Astrocyte (in vitro differentiated cells and primary cell): Measurements from ENCODE around the gene SLC35B2. TPM values are rescaled to one million over a fixed set of nuclear protein-coding genes. Genes with fewer than 3 reads are reported as not detected.

Experiments used
- DNase-seq: peaks from one replicate; pipeline ENCODE4 v3.0.0-alpha.2; 2010; ENCODE audit warnings: low read depth
- FAIRE-seq: peaks from 2 replicates; lab custom pipeline; 2011; peaks lifted over from hg19 to GRCh38; lab: Jason Lieb, UNC
- H2AFZ ChIP-seq: 2 replicates; pipeline ENCODE4 v1.6.0; 2012; ENCODE audit warnings: low read depth, low read length, inconsistent platforms
- H3K27ac ChIP-seq: 2 replicates; pipeline ENCODE4 v1.5.1; 2011; ENCODE audit warnings: low read depth, low read length, inconsistent platforms
- H3K27me3 ChIP-seq: 2 replicates; pipeline ENCODE4 v1.6.0; 2011; ENCODE audit warnings: low read length, inconsistent platforms; ENCODE audit not compliant: insufficient read depth
- H3K36me3 ChIP-seq: 2 replicates; pipeline ENCODE4 v1.5.1; 2011; ENCODE audit warnings: low read length, inconsistent platforms; ENCODE audit not compliant: insufficient read depth
- H3K4me1 ChIP-seq: 2 replicates; pipeline ENCODE4 v1.5.1; 2011; ENCODE audit warnings: low read length, inconsistent platforms; ENCODE audit not compliant: insufficient read depth
- H3K4me2 ChIP-seq: 2 replicates; pipeline ENCODE4 v1.6.0; 2012; ENCODE audit warnings: low read length, inconsistent platforms
- H3K4me3 ChIP-seq: 2 replicates; pipeline ENCODE4 v1.5.1; 2011; ENCODE audit warnings: low read depth, mild to moderate bottlenecking, low read length, inconsistent platforms; ENCODE audit not compliant: insufficient read depth
- H3K79me2 ChIP-seq: 2 replicates; pipeline ENCODE4 v1.6.0; 2012; ENCODE audit warnings: mild to moderate bottlenecking, low read length, inconsistent platforms; ENCODE audit not compliant: insufficient read depth
- H3K9ac ChIP-seq: 2 replicates; pipeline ENCODE4 v1.6.0; 2012; ENCODE audit warnings: mild to moderate bottlenecking, low read length, inconsistent platforms
- H3K9me3 ChIP-seq: 2 replicates; pipeline ENCODE4 v1.5.1; 2012; ENCODE audit warnings: low read depth, mild to moderate bottlenecking, low read length, inconsistent platforms; ENCODE audit not compliant: insufficient read depth
- H4K20me1 ChIP-seq: 2 replicates; pipeline ENCODE4 v1.6.0; 2012; ENCODE audit warnings: low read length, inconsistent platforms; ENCODE audit not compliant: insufficient read depth
- H3K27ac Mint-ChIP-seq: one replicate; pipeline ENCODE4 v1.8.0; 2021; ENCODE audit warnings: mild to moderate bottlenecking, mixed read lengths; ENCODE audit not compliant: unreplicated experiment
- H3K27me3 Mint-ChIP-seq: one replicate; pipeline ENCODE4 v1.8.0; 2021; ENCODE audit warnings: low read depth, mixed read lengths; ENCODE audit not compliant: unreplicated experiment
- H3K36me3 Mint-ChIP-seq: one replicate; pipeline ENCODE4 v1.8.0; 2021; ENCODE audit warnings: low read depth, mixed read lengths; ENCODE audit not compliant: unreplicated experiment
- H3K4me1 Mint-ChIP-seq: one replicate; pipeline ENCODE4 v1.8.0; 2021; ENCODE audit warnings: low read depth, mixed read lengths; ENCODE audit not compliant: unreplicated experiment
- H3K4me3 Mint-ChIP-seq: one replicate; pipeline ENCODE4 v1.8.0; 2021; ENCODE audit warnings: mild to moderate bottlenecking, moderate library complexity, mixed read lengths; ENCODE audit not compliant: unreplicated experiment
- H3K9me3 Mint-ChIP-seq: one replicate; pipeline ENCODE4 v1.8.0; 2021; ENCODE audit warnings: mild to moderate bottlenecking, mixed read lengths; ENCODE audit not compliant: unreplicated experiment
- CTCF ChIP-seq: IDR thresholded peaks from 2 replicates; pipeline ENCODE4 v1.5.1; 2011; ENCODE audit warnings: low read depth, mild to moderate bottlenecking, inconsistent platforms, low read length, moderate library complexity; ENCODE audit not compliant: insufficient read depth
- EZH2 ChIP-seq: IDR thresholded peaks from 2 replicates; pipeline ENCODE4 v1.6.1; 2012; ENCODE audit warnings: mild to moderate bottlenecking, low read length, inconsistent platforms; ENCODE audit not compliant: insufficient read depth
- total RNA-seq: library from RNA; stranded (reverse); gene quantifications from 2 replicates; pipeline ENCODE4 v1.2.1, GENCODE V29; 2021

The SLC35B2 gene
- total RNA-seq, 1 donor from 2014 or later = 61.8 TPM

GRCh38 chr6:44224029-44224964, 33.0 kb downstream of the SLC35B2 start:
- H3K27me3 Mint-ChIP-seq = peaks cover 3% of the 10 kb centered on the region
- H3K4me1 Mint-ChIP-seq = peaks cover 13% of the 10 kb centered on the region
- peaks cover 16% of the 10 kb centered on the region for H4K20me1 ChIP-seq
- H3K4me2 ChIP-seq = peak overlapping the region; percentile 82
- peak overlapping the region; percentile 85 for H3K4me3 Mint-ChIP-seq
- H3K9ac ChIP-seq = peak overlapping the region; percentile 25
- no peaks in the 10 kb centered on the region for H3K9me3 ChIP-seq
- H3K36me3 ChIP-seq = no peaks in the 10 kb centered on the region
- H3K4me3 ChIP-seq = peak overlapping the region; percentile 50
- TF ChIP-seq CTCF = no peak
- H3K4me1 ChIP-seq = peaks cover 27% of the 10 kb centered on the region
- H2AFZ ChIP-seq = peak overlapping the region; percentile 79
- no peak overlapping the region for H3K27ac ChIP-seq
- DNase-seq (no peak), FAIRE-seq (no peak)
- H3K27me3 ChIP-seq = no peaks in the 10 kb centered on the region
- peaks cover 2% of the 10 kb centered on the region for H3K36me3 Mint-ChIP-seq
- no peaks in the 10 kb centered on the region for H3K9me3 Mint-ChIP-seq
- no peak overlapping the region for H3K27ac Mint-ChIP-seq
- no peaks in the 10 kb centered on the region for H3K79me2 ChIP-seq

- Histone ChIP-seq H3K79me2 (no peaks in the 10 kb centered on the region), H3K27me3 (no peaks in the 10 kb centered on the region), H3K9me3 (no peaks in the 10 kb centered on the region), H2AFZ (peak within 1 kb of the TSS; percentile 79), H3K4me1 (peaks cover 30% of the 10 kb centered on the region), H3K4me2 (peak within 1 kb of the TSS; percentile 82), H3K9ac (peak within 1 kb of the TSS; percentile 43), H3K36me3 (no peaks in the 10 kb centered on the region), H3K4me3 (peak within 1 kb of the TSS; percentile 57), H3K27ac (no peak within 1 kb of the TSS), H4K20me1 (peaks cover 16% of the 10 kb centered on the region)
- Mint-ChIP-seq H3K36me3 (no peaks in the 10 kb centered on the region), H3K27ac (no peak within 1 kb of the TSS), H3K4me1 (peaks cover 13% of the 10 kb centered on the region), H3K9me3 (no peaks in the 10 kb centered on the region), H3K4me3 (peak within 1 kb of the TSS; percentile 85), H3K27me3 (peaks cover 4% of the 10 kb centered on the region)
- DNase-seq = no peak
- no peak for FAIRE-seq
- TF ChIP-seq EZH2 (no peak), CTCF (no peak)
Measured at GRCh38 chr6:44223319-44224028, 33.9 kb downstream of the SLC35B2 start, which contains the start of gene SLC29A1. Gene SLC29A1, plus strand, starts transcription at chr6:44223595. Its CDS starts 3,719 bp downstream, at chr6:44227314.
